GM10248 (cell line): ENCODE data around the gene ACVRL1.

Experiments used
- CTCF ChIA-PET: fragments of 300-600 bp; sonication (Branson Sonifier 250); formaldehyde crosslinking; extraction: SDS; loops from one replicate; lab custom pipeline; 2021; ENCODE audit warnings: antibody characterized with exemption; lab: Yijun Ruan, JAX
- POLR2A ChIA-PET: fragments of 350-650 bp; sonication (Branson Sonifier 250); formaldehyde crosslinking; extraction: SDS; loops from one replicate; lab custom pipeline; 2020; ENCODE audit warnings: antibody characterized with exemption; lab: Yijun Ruan, JAX
- DNase-seq: peaks from one replicate; pipeline ENCODE4 v3.0.0; 2012; ENCODE audit errors: extremely low spot score
- CTCF ChIP-seq: IDR thresholded peaks from 2 replicates; pipeline ENCODE4 v1.5.1; 2012; ENCODE audit warnings: mild to moderate bottlenecking, low read depth; ENCODE audit errors: extremely low read depth, missing control alignments, control extremely low read depth

Gene ACVRL1

GRCh38 chr12:51908876-51909592, 1.7 kb downstream of the ACVRL1 start:
- CTCF ChIA-PET: interaction anchor here (1.4 kb wide), 1 partner anchor 72 kb away, joined by 4 read pairs; no protein-coding TSS in a partner anchor
- POLR2A ChIA-PET: no interaction called here
- no peak for DNase-seq
- TF ChIP-seq CTCF: no peak

- DNase-seq: no peak
- ChIA-PET POLR2A (no interaction called here), CTCF (interaction anchor here (1.0 to 6.2 kb wide), 3 partner anchors 10 to 17 kb away, joined by 3 to 42 read pairs (median 3); no protein-coding TSS in a partner anchor)
- no peak for TF ChIP-seq CTCF
These were observed 2.9 kb downstream of the ACVRL1 start for GRCh38 chr12:51910168-51910567.

GRCh38 chr12:51910691-51911090, 3.4 kb downstream of the ACVRL1 start:
- POLR2A ChIA-PET: no interaction called here
- no peak for DNase-seq
- CTCF ChIA-PET: interaction anchor here (1.0 to 6.2 kb wide), 3 partner anchors 10 to 17 kb away, joined by 3 to 42 read pairs (median 3); no protein-coding TSS in a partner anchor
- TF ChIP-seq CTCF: no peak

GRCh38 chr12:51911307-51911706, 4.0 kb downstream of the ACVRL1 start:
- CTCF ChIA-PET: interaction anchor here (1.1 to 6.2 kb wide), 2 partner anchors 12 to 16 kb away, joined by 3 to 42 read pairs; no protein-coding TSS in a partner anchor
- DNase-seq: no peak
- no peak for TF ChIP-seq CTCF
- POLR2A ChIA-PET: no interaction called here

- TF ChIP-seq CTCF: no peak
- DNase-seq: no peak
- CTCF ChIA-PET: interaction anchor here (0.9 to 6.2 kb wide), 2 partner anchors 11 to 1154 kb away, joined by 3 to 42 read pairs; no protein-coding TSS in a partner anchor
- POLR2A ChIA-PET: no interaction called here
These were observed 4.7 kb downstream of the ACVRL1 start for GRCh38 chr12:51911788-51912711.

- DNase-seq: no peak
- ChIA-PET CTCF (interaction anchor here (0.9 to 6.2 kb wide), 5 partner anchors 10 to 1153 kb away, joined by 3 to 42 read pairs (median 5); no protein-coding TSS in a partner anchor), POLR2A (no interaction called here)
- TF ChIP-seq CTCF: no peak
These were observed 6.0 kb downstream of the ACVRL1 start for GRCh38 chr12:51913071-51914033.
